Measurements from ENCODE around the gene ROPN1L.

ROPN1L gene

GRCh38 chr5:10427978-10428377 lies 13.7 kb upstream of the ROPN1L start:
- H3K9me3 ChIP-seq (ENCODE audit: insufficient read depth, low read depth, low read length), result no peaks in the 10 kb centered on the region
- H3K36me3 ChIP-seq (ENCODE audit: insufficient read depth, low read length), result peaks cover 86% of the 10 kb centered on the region
- no peak overlapping the region for H3K9ac ChIP-seq (ENCODE audit: low read depth, low read length, poor library complexity, severe bottlenecking)
- no peaks in the 10 kb centered on the region for H3K79me2 ChIP-seq (ENCODE audit: insufficient read depth, low read length)
- H4K20me1 ChIP-seq (ENCODE audit: insufficient read depth, low read length, poor library complexity, severe bottlenecking), result no peaks in the 10 kb centered on the region
- H3K4me1 ChIP-seq (ENCODE audit: insufficient read depth, low read length, poor library complexity, severe bottlenecking), result peaks cover 8% of the 10 kb centered on the region
- H3K4me3 ChIP-seq (ENCODE audit: low read length, poor library complexity, severe bottlenecking), result no peak overlapping the region
- no peaks in the 10 kb centered on the region for H3F3A ChIP-seq (ENCODE audit: low read depth)
- TF ChIP-seq CTCF (conservative IDR thresholded peaks at IDR 0.05; ENCODE audit: low read length) (no peak), EZH2phosphoT487 (IDR thresholded peaks at IDR 0.05; ENCODE audit: borderline replicate concordance) (no peak)
- no peak overlapping the region for H3K4me2 ChIP-seq (ENCODE audit: low read depth, low read length, poor library complexity, severe bottlenecking)
- H2AFZ ChIP-seq (ENCODE audit: low read length), result no peak overlapping the region
- H3K27me3 ChIP-seq (ENCODE audit: insufficient read depth, low read length, poor library complexity, severe bottlenecking), result no peaks in the 10 kb centered on the region
- no peaks in the 10 kb centered on the region for H3K9me2 ChIP-seq (replicated peaks; ENCODE audit: low read depth, low read length)

- no peaks in the 10 kb centered on the region for H3K9me3 ChIP-seq (ENCODE audit: insufficient read depth, low read depth, low read length)
These were observed 10.3 kb upstream of the ROPN1L start for GRCh38 chr5:10431415-10431814.

GRCh38 chr5:10432059-10433008 lies 9.3 kb upstream of the ROPN1L start:
- no peaks in the 10 kb centered on the region for H3K9me2 ChIP-seq (replicated peaks; ENCODE audit: low read depth, low read length)
- no peak overlapping the region for H3K4me3 ChIP-seq (ENCODE audit: low read length, poor library complexity, severe bottlenecking)
- no peaks in the 10 kb centered on the region for H3K79me2 ChIP-seq (ENCODE audit: insufficient read depth, low read length)
- no peaks in the 10 kb centered on the region for H3K4me1 ChIP-seq (ENCODE audit: insufficient read depth, low read length, poor library complexity, severe bottlenecking)
- H3K36me3 ChIP-seq (ENCODE audit: insufficient read depth, low read length), result peaks cover 78% of the 10 kb centered on the region
- no peak overlapping the region for H3K9ac ChIP-seq (ENCODE audit: low read depth, low read length, poor library complexity, severe bottlenecking)
- no peaks in the 10 kb centered on the region for H3K9me3 ChIP-seq (ENCODE audit: insufficient read depth, low read depth, low read length)
- H3K27me3 ChIP-seq (ENCODE audit: insufficient read depth, low read length, poor library complexity, severe bottlenecking), result no peaks in the 10 kb centered on the region
- TF ChIP-seq CTCF (conservative IDR thresholded peaks at IDR 0.05; ENCODE audit: low read length) (no peak), EZH2phosphoT487 (IDR thresholded peaks at IDR 0.05; ENCODE audit: borderline replicate concordance) (no peak)
- H3F3A ChIP-seq (ENCODE audit: low read depth), result no peaks in the 10 kb centered on the region
- H3K4me2 ChIP-seq (ENCODE audit: low read depth, low read length, poor library complexity, severe bottlenecking), result no peak overlapping the region
- H2AFZ ChIP-seq (ENCODE audit: low read length), result no peak overlapping the region
- H4K20me1 ChIP-seq (ENCODE audit: insufficient read depth, low read length, poor library complexity, severe bottlenecking), result no peaks in the 10 kb centered on the region

More at GRCh38 chr5:10431415-10431814, 10.3 kb upstream of the ROPN1L start:
- Histone ChIP-seq H3K27me3 (ENCODE audit: insufficient read depth, low read length, poor library complexity, severe bottlenecking) (no peaks in the 10 kb centered on the region), H3K36me3 (ENCODE audit: insufficient read depth, low read length) (peaks cover 85% of the 10 kb centered on the region), H3K4me2 (ENCODE audit: low read depth, low read length, poor library complexity, severe bottlenecking) (no peak overlapping the region), H3K4me3 (ENCODE audit: low read length, poor library complexity, severe bottlenecking) (no peak overlapping the region), H3K9me2 (replicated peaks; ENCODE audit: low read depth, low read length) (no peaks in the 10 kb centered on the region), H4K20me1 (ENCODE audit: insufficient read depth, low read length, poor library complexity, severe bottlenecking) (no peaks in the 10 kb centered on the region), H3K79me2 (ENCODE audit: insufficient read depth, low read length) (no peaks in the 10 kb centered on the region), H3K9ac (ENCODE audit: low read depth, low read length, poor library complexity, severe bottlenecking) (no peak overlapping the region), H2AFZ (ENCODE audit: low read length) (no peak overlapping the region), H3F3A (ENCODE audit: low read depth) (no peaks in the 10 kb centered on the region), H3K4me1 (ENCODE audit: insufficient read depth, low read length, poor library complexity, severe bottlenecking) (no peaks in the 10 kb centered on the region)
- TF ChIP-seq CTCF (conservative IDR thresholded peaks at IDR 0.05; ENCODE audit: low read length), result no peak
- TF ChIP-seq EZH2phosphoT487 (IDR thresholded peaks at IDR 0.05; ENCODE audit: borderline replicate concordance), result no peak
